Measurements from ENCODE around the gene SOX8. TPM values are rescaled to one million over a fixed set of nuclear protein-coding genes. Genes with fewer than 3 reads are reported as not detected.
"Not testable (repeated sequence)": the region's sequence is repeated elsewhere in the genome, so short reads cannot be mapped to it uniquely, and the experiment has no call there.

SOX8 gene
- total RNA-seq, 1 donor from 2014 or later: 0.96 TPM

DNA sequence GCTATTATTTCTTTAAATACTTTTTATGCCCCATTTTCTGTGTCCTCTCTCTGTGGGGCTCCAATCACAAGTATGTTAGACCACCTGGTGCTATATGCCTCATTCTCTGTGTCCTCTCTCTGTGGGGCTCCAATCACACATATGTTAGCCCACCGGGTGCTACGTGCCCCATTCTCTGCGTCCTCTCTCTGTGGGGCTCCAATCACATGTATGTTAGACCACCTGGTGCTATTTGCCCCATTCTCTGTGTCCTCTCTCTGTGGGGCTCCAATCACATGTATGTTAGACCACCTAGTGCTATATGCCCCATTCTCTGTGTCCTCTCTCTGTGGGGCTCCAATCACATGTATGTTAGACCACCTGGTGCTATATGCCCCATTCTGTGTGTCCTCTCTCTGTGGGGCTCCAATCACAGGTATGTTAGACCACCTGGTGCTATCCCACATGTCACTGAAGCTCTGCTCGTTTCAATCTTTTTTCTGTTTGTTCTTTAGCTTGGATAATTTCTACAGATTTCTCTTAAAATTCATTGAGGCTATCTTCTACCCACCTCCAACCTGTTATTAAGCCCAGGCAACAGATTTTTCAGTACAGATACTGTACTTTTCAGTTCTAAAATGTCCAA is 39.0 kb upstream of the SOX8 start:
- H3K36me3 ChIP-seq: peaks cover 58% of the 10 kb centered on the region
- H3K4me1 ChIP-seq: no peaks in the 10 kb centered on the region
- intact Hi-C loops (cut with micrococcal nuclease): no loop called here
- no peak for DNase-seq
- no peak overlapping the region for H3K27ac ChIP-seq (replicated peaks)
- H3K27me3 ChIP-seq (ENCODE audit: low read depth): no peaks in the 10 kb centered on the region
- TF ChIP-seq, protein P1, sequence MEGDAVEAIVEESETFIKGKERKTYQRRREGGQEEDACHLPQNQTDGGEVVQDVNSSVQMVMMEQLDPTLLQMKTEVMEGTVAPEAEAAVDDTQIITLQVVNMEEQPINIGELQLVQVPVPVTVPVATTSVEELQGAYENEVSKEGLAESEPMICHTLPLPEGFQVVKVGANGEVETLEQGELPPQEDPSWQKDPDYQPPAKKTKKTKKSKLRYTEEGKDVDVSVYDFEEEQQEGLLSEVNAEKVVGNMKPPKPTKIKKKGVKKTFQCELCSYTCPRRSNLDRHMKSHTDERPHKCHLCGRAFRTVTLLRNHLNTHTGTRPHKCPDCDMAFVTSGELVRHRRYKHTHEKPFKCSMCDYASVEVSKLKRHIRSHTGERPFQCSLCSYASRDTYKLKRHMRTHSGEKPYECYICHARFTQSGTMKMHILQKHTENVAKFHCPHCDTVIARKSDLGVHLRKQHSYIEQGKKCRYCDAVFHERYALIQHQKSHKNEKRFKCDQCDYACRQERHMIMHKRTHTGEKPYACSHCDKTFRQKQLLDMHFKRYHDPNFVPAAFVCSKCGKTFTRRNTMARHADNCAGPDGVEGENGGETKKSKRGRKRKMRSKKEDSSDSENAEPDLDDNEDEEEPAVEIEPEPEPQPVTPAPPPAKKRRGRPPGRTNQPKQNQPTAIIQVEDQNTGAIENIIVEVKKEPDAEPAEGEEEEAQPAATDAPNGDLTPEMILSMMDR (IDR thresholded peaks at IDR 0.05; ENCODE audit: borderline replicate concordance): no peak
- H3K9me3 ChIP-seq (replicated peaks): peaks cover 22% of the 10 kb centered on the region
- H3K4me3 ChIP-seq: no peak overlapping the region

DNA sequence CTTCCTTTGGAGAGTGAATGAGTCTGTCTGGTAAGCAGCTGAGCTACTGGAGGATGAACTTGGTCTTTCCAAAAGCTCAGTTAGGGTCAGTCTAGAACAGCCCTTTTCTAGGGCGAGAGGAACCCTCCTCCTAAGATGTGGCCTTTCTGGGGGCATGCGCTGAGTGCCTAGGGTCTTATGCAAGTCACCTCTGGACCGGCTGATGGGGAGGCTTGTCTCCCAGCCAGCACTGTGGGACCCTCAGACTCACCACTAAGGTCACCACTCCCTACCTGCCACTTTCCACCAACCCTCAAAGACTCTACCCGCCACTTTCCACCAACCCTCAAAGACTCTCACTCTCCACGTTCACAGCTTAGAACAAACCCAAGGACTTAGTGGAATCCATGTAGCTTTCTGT is 37.6 kb upstream of the SOX8 start:
- intact Hi-C loops (cut with micrococcal nuclease): no loop called here
- H3K4me3 ChIP-seq: no peak overlapping the region

DNA sequence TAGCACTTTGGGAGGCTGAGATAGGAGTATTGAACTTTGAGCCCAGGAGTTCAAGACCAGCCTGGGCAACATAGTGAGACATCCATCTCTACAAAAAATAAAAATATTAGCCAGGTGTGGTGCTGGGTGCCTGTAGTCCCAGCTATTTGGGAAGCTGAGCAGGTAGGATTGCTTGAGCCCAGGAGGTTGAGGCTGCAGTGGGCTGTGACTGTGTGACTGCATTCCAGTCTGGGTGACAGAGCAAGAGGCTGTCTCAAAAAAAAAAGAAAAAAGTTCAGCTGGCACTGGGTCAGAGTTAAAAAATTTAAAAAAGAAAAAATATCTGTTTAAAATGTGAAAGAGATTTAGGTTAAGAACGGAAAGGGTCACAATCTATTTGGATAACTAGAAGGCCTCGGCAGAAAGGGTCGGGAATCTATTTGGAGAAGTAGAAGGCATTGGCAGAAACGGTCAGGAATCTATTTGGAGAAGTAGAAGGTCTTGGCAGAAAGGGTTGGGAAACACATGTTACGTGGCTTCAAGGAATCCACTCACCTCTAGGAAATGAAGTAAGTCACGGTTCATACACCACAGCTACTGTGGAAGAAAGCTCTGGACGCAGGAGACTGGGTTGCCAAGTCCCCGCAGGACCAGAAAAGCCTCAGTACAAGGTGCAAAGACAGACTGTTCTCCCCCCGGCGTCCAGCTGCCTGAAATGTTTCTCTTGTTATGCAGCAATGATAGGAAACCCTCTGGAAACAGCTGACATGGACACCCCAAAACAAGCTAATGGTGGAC is 36.1 kb upstream of the SOX8 start:
- Histone ChIP-seq H3K36me3 (peaks cover 48% of the 10 kb centered on the region), H3K9me3 (replicated peaks) (peaks cover 22% of the 10 kb centered on the region), H3K27ac (replicated peaks) (no peak overlapping the region), H3K4me1 (no peaks in the 10 kb centered on the region), H3K27me3 (ENCODE audit: low read depth) (no peaks in the 10 kb centered on the region), H3K4me3 (no peak overlapping the region)
- TF ChIP-seq, protein P1 (IDR thresholded peaks at IDR 0.05; ENCODE audit: borderline replicate concordance): no peak
- intact Hi-C loops (cut with micrococcal nuclease): no loop called here
- no peak for DNase-seq

More for the DNA sequence above, 37.6 kb upstream of the SOX8 start:
- TF ChIP-seq, protein P1 (IDR thresholded peaks at IDR 0.05; ENCODE audit: borderline replicate concordance): no peak
- H3K4me1 ChIP-seq: no peaks in the 10 kb centered on the region
- no peak overlapping the region for H3K27ac ChIP-seq (replicated peaks)
- no peaks in the 10 kb centered on the region for H3K27me3 ChIP-seq (ENCODE audit: low read depth)
- peaks cover 59% of the 10 kb centered on the region for H3K36me3 ChIP-seq
- no peak for DNase-seq
- peaks cover 22% of the 10 kb centered on the region for H3K9me3 ChIP-seq (replicated peaks)

DNA sequence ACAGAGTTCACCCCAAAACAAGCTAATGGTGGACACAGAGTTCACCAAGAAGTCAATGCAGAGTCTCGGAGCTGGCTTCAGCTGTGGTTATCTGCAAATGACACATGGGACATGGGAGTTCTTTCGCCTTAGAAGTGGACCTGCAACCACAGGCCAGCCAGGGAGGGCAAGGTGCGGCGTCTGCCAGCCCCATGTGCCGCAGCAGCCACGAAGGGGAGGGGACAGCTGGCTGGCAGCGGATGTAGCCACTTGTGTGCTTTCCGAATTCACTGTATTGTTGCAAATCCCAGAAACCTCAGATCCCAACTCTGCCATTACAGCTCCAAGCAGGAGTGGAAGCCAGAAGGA is 35.5 kb upstream of the SOX8 start:
- Histone ChIP-seq H3K9me3 (replicated peaks) (peaks cover 19% of the 10 kb centered on the region), H3K27ac (replicated peaks) (no peak overlapping the region), H3K36me3 (peaks cover 42% of the 10 kb centered on the region), H3K4me1 (no peaks in the 10 kb centered on the region), H3K27me3 (ENCODE audit: low read depth) (no peaks in the 10 kb centered on the region), H3K4me3 (no peak overlapping the region)
- intact Hi-C loops (cut with micrococcal nuclease): no loop called here
- DNase-seq: no peak
- TF ChIP-seq, protein P1 (IDR thresholded peaks at IDR 0.05; ENCODE audit: borderline replicate concordance): no peak

DNA sequence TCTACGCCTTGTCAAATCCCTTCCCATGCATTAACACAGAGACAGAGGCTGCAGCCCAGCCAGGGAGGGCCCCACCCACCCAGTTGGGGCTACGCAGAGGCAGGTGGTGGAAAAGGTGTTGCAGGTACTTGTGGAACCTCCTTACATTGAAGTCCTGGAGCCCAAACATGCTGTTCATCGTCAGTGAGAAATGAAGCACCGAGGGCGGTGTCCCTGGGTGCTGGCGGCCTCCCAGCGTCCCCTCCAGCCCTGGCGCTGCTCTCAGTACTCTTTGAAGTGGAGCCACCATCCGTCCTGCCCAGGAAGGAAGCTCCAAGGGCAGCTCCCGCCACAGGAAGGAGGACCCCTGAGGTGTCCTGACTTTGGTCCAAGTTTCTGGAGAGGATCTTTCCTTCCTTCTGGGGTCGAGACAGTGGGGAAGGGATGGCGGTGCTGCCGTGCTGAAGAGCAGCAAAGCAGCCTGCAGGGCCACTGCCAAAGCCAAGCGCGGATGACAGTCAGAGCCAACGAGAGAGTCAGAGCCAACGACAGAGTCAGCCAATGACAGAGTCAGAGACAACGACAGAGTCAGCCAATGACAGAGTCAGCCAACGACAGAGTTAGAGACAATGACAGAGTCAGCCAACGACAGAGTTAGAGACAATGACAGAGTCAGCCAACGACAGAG is 34.2 kb upstream of the SOX8 start:
- H3K9me3 ChIP-seq (replicated peaks): peaks cover 5% of the 10 kb centered on the region
- no peak overlapping the region for H3K27ac ChIP-seq (replicated peaks)
- no peaks in the 10 kb centered on the region for H3K27me3 ChIP-seq (ENCODE audit: low read depth)
- DNase-seq: no peak
- H3K36me3 ChIP-seq: peaks cover 41% of the 10 kb centered on the region
- intact Hi-C loops (cut with micrococcal nuclease): no loop called here
- H3K4me1 ChIP-seq: no peaks in the 10 kb centered on the region
- no peak overlapping the region for H3K4me3 ChIP-seq
- TF ChIP-seq, protein P1 (IDR thresholded peaks at IDR 0.05; ENCODE audit: borderline replicate concordance): no peak

DNA sequence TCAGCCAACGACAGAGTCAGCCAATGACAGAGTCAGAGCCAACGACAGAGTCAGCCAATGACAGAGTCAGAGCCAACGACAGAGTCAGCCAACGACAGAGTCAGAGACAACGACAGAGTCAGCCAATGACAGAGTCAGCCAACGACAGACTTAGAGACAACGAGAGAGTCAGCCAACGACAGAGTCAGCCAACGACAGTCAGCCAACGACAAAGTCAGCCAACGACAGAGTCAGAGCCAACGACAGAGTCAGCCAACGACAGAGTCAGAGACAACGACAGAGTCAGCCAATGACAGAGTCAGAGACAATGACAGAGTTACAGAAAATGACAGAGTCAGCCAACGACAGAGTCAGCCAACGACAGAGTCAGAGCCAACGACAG is 33.7 kb upstream of the SOX8 start:
- H3K27ac ChIP-seq (replicated peaks); H3K4me3 ChIP-seq; H3K4me1 ChIP-seq; H3K27me3 ChIP-seq (ENCODE audit: low read depth); H3K9me3 ChIP-seq (replicated peaks); intact Hi-C loops (cut with micrococcal nuclease); DNase-seq: not testable (repeated sequence)
- H3K36me3 ChIP-seq: peaks cover 41% of the 10 kb centered on the region

DNA sequence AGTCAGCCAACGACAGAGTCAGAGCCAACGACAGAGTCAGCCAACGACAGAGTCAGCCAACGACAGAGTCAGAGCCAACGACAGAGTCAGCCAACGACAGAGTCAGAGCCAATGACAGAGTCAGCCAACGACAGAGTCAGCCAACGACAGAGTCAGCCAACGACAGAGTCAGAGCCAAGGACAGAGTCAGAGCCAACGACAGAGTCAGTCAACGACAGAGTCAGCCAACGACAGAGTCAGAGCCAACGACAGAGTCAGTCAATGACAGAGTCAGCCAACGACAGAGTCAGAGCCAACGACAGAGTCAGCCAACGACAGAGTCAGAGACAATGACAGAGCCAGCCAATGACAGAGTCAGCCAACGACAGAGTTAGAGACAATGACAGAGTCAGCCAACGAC is 32.8 kb upstream of the SOX8 start:
- intact Hi-C loops (cut with micrococcal nuclease); H3K9me3 ChIP-seq (replicated peaks); H3K27me3 ChIP-seq (ENCODE audit: low read depth); DNase-seq; H3K4me3 ChIP-seq; H3K4me1 ChIP-seq; H3K27ac ChIP-seq (replicated peaks): not testable (repeated sequence)
- H3K36me3 ChIP-seq: peaks cover 41% of the 10 kb centered on the region

DNA sequence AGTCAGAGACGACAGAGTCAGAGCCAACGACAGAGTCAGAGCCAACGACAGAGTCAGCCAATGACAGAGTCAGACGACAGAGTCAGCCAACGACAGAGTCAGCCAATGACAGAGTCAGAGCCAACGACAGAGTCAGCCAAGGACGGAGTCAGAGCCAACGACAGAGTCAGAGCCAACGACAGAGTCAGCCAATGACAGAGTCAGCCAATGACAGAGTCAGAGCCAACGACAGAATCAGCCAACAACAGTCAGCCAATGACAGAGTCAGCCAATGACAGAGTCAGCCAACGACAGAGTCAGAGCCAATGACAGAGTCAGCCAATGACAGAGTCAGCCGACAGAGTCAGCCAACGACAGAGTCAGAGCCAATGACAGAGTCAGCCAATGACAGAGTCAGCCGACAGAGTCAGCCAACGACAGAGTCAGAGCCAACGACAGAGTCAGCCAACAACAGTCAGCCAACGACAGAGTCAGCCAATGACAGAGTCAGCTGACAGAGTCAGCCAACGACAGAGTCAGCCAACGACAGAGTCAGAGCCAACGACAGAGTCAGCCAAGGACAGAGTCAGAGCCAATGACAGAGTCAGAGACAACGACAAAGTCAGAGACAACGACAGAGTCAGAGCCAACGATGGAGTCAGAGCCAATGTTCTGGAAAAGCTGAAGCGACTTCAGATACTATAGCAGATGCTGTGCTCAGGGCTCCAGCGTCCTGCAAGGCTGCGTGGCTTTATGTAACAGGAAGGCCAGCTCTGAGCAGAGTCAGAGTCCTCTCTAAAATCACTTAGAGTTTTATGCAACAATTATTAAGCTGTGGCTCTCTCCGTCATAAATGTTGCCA is 30.6 kb upstream of the SOX8 start:
- intact Hi-C loops (cut with micrococcal nuclease); DNase-seq; H3K4me3 ChIP-seq; H3K27ac ChIP-seq (replicated peaks); H3K4me1 ChIP-seq; H3K27me3 ChIP-seq (ENCODE audit: low read depth); H3K9me3 ChIP-seq (replicated peaks): not testable (repeated sequence)
- peaks cover 35% of the 10 kb centered on the region for H3K36me3 ChIP-seq

Data from left ventricle myocardium inferior (tissue), 1 donor.